ENCODE results near the gene APLP1.
"Not testable (repeated sequence)": the region's sequence is repeated elsewhere in the genome, so short reads cannot be mapped to it uniquely, and the experiment has no call there.

Gene APLP1

DNA sequence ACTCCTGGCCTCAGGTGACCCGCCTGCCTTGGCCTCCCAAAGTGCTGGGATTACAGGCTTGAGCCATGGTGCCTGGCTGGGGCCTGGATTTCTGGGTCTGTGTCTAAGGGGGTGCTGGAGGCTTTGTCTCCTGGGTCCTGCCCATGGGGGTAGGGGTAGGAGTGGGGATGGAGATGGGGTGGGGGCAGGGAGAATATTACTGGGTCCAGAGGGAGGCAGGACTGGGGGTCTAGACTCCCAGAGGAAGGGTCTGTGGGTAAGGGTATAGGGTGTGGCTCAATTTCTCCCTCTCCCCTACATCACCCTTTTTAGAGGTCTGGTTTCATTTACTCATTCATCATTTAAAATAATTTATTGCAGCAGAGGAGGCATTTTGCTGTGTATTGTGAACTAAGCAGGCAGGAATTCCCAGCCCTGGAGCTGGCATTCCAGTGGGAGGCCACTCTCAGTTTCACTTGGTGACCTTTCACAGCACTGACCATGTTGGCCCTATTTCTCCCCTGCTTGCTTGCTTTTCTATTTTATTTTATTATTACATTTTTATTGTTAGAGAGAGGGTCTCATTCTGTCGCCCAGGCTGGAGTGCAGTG, 32.8 kb downstream of the APLP1 start:
- no peak for DNase-seq (ENCODE audit: extremely low spot score, insufficient read length, low read depth)
- FAIRE-seq, result no peak

DNA sequence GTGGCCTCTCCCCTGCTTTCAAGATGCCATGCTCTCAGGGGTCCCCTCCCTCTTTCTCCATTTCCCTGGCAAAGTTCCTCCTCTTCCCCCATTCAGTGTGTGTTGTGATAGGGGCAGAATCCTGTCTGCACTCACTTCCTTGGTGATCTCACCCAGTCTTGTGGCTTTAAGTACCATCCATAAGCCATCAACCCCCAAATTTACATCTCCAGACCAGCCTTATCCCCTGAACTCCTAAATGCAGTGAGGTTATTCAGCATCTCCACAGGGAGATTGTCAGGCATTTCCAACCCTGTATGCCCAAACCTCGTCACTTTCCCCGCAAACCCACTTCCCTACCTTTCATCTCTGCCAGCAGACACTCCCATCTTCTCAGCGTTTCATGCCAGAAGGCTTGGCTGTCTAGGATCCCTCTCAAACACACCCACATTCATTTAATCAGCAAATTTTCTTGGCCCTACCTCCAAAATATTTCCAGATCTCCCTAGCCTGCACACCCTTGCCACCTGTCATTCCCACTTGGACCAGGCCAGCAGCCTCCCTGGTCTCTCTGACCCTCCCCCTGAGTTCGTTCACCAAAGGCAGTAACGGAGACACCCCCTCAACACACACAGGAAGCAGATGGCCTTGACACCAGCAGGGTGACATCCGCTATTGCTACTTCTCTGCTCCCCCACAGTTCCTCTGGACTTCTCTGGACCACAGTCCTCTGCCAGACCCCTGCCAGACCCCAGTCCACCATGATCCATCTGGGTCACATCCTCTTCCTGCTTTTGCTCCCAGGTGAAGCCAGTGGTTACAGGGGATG, 33.7 kb downstream of the APLP1 start, which contains the start of gene HCST:
Gene HCST, plus strand, starts transcription at position 676 of the 808 bp plus-strand sequence. Its CDS starts 65 bp downstream, at position 741.
- DNase-seq (ENCODE audit: extremely low spot score, insufficient read length, low read depth) (no peak), FAIRE-seq (peak; percentile 84)

DNA sequence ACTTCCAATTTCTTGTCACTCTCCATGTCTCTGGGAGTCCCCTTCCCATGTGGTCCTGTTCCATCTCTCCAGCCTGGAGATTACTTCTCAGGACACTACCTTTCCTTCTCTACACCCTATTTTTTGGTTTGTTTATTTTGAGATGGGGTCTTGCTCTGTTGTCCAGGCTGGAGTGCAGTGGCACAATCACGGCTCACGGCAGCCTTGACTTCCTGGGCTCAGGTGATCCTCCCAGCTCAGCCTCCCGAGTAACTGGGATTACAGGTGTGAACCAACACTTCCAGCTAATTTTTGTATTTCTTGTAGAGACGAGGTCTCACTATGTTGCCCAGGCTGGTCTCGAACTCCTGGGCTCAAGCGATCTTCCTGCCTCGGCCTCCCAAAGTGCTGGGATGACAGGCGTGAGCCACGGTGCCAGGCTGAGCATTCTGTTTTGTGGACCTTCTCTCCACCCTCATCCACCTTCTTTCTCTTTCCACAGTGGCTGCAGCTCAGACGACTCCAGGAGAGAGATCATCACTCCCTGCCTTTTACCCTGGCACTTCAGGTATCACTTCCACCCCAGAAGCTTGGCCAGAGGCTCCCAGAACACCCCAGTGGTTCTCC, 34.6 kb downstream of the APLP1 start:
- no peak for FAIRE-seq
- DNase-seq (ENCODE audit: extremely low spot score, insufficient read length, low read depth), result no peak

DNA sequence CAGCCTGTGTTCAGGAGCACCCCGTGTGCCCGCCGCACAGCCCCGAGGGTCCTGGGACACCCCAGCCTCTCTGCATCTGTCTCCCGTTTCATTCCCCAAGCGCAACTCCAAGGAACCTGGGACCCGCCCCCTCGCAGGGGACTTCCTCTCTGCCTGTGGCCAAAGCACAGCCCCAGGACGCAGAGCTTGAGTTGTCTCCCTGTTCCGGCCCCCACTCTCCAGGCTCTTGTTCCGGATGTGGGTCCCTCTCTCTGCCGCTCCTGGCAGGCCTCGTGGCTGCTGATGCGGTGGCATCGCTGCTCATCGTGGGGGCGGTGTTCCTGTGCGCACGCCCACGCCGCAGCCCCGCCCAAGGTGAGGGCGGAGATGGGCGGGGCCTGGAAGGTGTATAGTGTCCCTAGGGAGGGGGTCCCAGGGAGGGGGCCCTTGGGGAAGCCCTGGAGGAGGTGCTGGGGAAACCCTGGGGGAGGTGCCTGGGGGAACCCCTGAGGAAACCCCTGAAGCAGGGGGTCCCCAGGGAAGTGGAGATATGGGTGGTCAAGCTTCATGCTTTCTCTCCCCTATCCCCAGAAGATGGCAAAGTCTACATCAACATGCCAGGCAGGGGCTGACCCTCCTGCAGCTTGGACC, 35.3 kb downstream of the APLP1 start:
- DNase-seq (ENCODE audit: extremely low spot score, insufficient read length, low read depth) (no peak), FAIRE-seq (peak; percentile 99)

DNA sequence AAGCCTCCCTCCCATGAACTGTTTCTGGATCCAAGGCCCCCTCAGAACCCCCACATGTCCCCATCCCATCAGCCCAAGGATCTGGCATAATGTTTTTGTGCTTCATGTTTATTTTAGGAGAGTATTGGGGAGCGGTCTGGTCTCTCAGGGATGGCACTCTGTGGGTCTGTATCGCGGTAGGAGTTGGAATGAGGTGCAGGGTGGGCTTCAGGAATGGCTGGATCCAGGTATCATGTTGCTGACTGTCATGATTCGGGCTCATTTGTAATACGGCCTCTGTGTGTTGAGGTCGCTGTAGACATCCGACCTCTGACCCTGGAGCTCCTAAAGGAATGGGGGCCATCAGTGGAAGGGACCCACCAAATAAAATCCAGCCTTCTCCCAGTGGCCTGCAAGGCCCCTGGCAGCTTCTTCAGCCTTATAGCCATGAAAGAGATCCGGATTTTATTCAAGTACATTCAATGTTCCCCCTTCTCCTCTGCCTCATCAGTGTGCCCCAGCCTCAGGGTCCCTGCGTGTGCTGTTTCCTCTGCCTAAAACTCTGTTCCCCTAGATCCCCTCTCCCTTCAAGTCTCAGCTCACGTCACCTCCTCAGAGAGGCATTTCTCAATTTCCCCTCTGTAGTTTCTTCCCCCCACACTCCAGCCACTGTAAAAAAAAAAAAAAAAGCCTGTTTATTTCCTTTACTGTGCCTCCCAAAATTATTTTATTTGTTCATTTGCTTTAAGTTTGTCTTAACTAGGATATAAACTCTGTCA, 36.1 kb downstream of the APLP1 start:
- no peak for FAIRE-seq
- no peak for DNase-seq (ENCODE audit: extremely low spot score, insufficient read length, low read depth)

DNA sequence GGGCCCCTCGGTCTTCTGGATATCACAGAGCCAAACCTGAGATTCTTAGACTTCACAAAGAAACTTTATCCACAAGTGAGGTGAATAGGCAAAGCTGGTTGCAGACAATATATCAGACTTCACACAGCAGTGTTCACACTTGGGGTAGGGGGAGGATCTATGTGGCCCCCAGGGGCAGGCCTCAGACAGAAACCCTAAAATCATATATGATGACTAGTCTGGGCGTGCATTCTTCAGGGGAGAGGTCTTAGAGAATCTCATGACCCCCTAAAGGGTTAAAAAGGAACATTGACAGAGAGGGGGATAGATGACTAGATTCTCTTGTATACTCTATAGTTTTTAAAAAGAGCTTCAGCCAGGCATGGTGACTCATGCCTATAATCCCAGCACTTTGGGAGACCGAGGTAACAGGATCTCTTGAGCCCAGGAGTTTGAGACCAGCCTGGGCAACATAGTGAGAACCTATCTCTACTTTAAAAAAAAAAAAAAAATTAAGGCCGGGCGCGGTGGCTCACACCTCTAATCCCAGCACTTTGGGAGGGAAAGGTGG, 36.9 kb downstream of the APLP1 start:
- no peak for FAIRE-seq
- no peak for DNase-seq (ENCODE audit: extremely low spot score, insufficient read length, low read depth)

DNA sequence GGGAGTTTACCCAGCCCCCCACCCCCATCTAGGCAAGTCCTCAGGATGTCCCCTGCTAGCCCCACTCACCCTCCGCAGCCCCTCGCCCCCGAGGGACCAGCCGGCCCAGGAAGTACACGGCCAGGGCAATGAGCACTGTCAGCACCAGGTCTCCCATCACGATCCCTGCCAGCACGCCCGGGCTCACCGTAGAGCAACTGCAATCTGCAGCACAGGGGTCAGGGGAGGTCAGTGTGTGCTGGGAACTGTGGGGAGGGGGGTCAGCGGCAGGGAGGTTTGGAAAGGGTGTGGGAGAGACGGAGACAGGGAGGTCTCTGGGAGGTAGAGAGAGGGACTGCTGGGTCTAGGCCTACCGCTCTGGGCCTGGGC, 39.0 kb downstream of the APLP1 start:
- FAIRE-seq, result no peak
- DNase-seq (ENCODE audit: extremely low spot score, insufficient read length, low read depth), result no peak

DNA sequence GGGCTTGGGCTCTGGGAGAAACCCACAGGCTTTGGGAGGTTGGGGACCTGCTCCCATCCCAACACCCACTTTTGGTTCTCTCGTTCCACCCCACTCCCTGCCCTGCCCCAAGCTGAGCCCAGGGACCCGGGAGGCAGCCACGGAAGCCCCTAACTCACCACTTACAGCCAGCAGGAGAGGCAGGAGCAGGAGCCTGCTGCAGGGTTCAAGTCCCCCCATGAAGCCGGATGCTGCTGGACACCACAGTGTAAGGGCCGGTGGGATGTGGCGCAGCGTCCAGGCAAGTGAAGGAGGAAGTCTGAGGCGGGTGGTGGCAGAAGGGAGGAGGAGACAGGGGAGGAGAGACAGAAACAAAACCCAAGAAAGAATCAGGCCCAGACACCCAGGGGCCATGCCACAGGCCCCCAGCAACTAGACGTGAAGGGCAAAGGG, 39.7 kb downstream of the APLP1 start, which contains the start of gene TYROBP:
Gene TYROBP, minus strand, starts transcription at position 286 of the 432 bp plus-strand sequence. Its CDS starts 67 bp downstream, at position 219.
- FAIRE-seq (no peak), DNase-seq (ENCODE audit: extremely low spot score, insufficient read length, low read depth) (no peak)

DNA sequence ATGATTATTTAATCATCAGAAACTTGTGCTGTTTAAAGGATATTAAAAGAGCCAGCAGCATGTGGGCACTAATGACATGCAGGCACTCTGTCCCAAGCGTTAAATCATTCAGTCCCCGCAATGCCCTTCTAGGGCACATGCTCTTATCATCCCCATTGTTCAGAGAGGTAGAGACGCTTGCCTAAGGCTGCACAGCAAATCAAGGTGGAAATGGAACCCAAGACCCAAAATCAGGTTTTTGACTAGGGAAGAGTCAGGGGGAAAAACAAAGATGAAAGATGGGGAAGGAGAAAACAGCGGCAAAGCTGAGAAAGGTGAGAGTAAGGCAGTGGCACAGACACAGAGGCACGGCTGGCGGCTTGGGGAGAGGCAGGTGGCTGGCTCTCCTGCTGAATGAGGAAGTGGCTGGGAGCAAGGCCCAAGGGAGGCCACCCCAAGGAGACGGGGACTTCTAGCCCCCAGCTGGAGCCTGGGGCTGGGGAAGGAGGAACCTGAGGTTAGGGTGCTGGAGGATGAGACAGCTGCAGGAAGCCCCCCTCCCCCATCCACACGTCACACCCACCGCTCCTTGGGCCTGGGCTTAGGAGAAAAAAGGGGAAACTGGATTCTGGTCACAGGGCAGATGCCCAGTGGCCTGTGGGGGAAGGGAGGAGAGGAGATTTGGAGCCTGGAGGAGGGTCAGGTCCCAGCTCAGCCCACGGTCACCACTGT, 40.8 kb downstream of the APLP1 start:
- FAIRE-seq (peak; percentile 81), DNase-seq (ENCODE audit: extremely low spot score, insufficient read length, low read depth) (no peak)

DNA sequence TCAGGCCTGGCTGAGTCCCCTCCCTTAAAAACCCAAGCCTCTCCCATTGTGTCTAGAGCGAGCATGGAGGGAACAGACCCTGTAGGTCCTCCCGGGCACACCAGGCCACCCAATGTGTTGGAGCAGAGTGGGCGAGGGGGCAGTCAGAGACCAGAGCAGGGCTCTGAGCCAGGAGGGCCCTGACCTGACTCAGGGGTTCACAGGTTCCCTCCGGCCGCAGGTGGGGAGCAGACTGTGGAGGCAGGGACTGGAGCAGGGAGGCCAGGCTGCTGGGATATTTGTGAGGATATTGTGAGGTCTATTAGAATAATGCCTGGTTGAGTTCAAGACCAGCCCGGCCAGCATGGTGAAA, 41.3 kb downstream of the APLP1 start:
- FAIRE-seq (no peak), DNase-seq (ENCODE audit: extremely low spot score, insufficient read length, low read depth) (no peak)

DNA sequence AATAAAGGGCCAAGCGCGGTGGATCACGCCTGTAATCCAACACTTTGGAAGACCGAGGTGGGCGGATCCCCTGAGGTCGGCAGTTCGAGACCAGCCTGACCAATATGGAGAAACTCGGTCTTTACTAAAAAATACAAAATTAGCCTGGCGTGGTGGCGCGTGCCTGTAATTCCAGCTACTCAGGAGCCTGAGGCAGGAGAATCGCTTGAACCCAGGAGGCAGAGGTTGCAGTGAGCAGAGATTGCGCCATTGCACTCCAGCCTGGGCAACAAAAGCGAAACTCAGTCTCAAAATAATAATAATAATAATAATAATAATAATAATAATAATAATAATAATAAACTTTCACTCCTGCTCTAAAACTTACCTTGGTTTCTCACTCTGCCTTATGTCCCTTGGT, 42.0 kb downstream of the APLP1 start:
- not testable (repeated sequence) for DNase-seq (ENCODE audit: extremely low spot score, insufficient read length, low read depth); FAIRE-seq

DNA sequence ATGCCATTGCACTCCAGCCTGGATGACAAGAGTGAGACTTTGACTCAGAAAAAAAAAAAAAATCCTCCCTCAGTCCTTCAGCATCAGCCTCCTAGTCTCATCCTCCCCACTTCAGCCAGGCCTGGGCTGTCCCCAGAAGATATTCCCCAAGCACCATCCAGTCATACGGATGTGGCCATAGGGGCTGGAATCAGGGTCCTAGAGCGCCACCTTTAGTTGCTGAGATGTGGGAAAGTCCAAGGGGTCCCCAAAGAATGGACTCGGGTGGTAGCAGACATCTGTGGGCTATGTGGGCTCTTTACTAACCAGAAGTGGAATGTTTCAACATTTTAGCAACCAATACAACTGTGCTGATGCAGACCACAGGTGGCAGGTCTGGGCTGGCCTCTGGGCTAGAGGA, 42.8 kb downstream of the APLP1 start:
- no peak for FAIRE-seq
- DNase-seq (ENCODE audit: extremely low spot score, insufficient read length, low read depth), result no peak

DNA sequence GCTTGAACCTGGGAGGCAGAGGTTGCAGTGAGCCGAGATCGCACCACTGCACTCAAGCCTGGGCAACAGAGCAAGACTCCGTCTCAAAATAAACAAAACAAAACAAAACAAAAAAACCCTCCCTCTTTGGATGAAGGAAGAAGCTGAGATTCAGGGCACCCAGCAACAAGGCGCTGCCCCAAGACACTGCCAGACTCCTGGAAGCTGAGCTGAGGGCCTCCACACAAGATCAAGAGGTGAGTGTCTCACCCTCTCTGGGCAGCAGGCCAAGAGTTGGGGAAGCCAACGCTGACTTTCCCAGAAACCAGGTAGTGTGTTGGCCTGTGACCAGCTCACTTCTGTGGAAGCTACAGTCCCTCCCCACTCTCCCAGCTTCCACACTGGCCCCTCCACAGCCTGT, 43.4 kb downstream of the APLP1 start:
- DNase-seq (ENCODE audit: extremely low spot score, insufficient read length, low read depth) (no peak), FAIRE-seq (no peak)

DNA sequence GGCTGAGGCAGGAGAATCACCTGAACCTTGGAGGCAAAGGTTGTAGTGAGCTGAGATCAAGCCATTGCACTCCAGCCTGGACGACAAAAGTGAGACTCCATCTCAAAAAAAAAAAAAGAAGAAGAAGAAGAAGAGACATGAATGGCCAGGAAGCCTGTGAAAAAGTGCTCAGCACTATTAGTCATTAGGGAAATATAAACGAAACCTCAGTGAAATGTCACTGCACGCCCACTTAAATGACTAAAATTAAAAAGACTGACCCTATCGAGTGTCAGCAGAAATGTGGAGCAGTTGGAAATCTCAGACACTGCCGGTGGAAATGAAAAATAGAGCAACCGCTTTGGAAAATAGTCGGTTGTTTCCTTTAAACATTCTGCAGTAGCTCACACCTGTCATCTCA, 45.2 kb downstream of the APLP1 start:
- no peak for DNase-seq (ENCODE audit: extremely low spot score, insufficient read length, low read depth)
- FAIRE-seq, result peak; percentile 77

DNA sequence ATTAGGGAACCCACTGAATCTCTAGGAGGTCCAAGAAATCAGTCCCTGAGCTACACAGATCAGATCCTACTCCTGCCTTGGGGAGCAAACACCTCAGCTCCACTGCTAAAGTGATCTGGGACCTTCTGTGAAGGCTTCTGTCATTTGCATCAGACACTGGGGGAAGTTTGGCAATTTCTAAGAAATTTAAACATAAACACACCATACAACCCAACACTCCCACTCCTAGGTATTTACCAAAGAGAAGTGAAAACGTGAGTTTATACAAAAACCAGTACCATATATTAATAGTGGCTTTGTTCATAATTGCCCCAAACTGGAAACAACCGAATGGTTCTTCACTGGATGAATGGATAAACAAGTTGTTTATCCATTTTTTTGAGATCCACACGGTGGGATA, 47.1 kb downstream of the APLP1 start:
- no peak for DNase-seq (ENCODE audit: extremely low spot score, insufficient read length, low read depth)
- FAIRE-seq, result peak; percentile 69

DNA sequence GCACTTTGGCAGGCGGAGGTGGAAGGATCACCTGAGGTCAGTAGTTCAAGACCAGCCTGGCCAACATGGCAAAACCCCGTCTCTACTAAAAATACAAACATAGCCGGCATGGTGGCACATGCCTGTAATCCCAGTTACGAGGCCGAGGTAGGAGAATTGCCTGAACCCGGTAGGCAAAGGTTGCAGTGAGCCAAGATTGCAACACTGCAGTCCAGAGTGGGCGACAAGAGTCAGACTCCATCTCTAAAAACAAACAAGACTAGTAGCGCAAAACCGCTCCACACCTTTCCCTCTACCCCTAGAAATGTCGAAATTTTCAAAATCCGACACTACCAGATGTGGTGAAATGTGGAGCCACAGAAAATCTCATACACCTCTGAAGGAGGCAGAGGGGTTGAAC, 50.9 kb downstream of the APLP1 start:
- FAIRE-seq (no peak), DNase-seq (ENCODE audit: extremely low spot score, insufficient read length, low read depth) (no peak)

DNA sequence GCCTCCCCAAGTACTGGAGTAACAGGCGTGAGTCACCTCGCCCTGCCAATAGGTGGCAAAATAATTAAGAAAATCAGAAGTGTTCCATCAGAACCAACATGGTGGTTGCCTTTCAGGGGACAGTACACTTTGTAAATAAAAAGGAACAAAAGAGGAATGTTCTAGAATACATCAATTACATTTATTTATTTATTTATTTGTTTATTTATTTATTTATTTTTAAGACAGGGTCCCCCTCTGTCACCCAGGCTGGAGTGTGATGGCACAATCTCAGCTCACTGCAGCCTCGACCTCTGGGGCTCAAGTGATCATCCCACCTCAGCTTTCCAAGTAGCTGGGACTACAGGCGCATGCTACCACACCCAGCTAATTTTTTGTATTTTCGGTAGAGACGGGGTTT, 52.6 kb downstream of the APLP1 start:
- DNase-seq (ENCODE audit: extremely low spot score, insufficient read length, low read depth) (no peak), FAIRE-seq (no peak)

DNA sequence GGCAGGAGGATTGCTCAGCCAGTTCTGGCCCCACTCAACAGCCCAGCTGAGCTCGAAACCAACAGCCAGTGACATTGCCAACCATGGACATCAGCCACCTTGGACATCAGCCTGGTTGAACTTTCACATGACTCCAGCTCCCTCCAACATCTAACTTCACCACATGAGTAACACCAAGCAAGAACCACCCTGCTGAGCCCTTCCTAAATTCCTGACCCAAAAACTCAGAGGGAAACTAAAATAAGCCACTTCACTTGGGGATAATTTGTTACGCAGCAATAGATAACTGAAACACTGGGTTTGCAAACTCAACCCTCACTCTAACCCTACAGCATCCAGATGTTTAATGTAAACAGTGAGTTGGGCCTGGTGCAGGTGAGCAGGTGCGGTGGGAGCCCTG, 57.1 kb downstream of the APLP1 start:
- FAIRE-seq, result no peak

DNA sequence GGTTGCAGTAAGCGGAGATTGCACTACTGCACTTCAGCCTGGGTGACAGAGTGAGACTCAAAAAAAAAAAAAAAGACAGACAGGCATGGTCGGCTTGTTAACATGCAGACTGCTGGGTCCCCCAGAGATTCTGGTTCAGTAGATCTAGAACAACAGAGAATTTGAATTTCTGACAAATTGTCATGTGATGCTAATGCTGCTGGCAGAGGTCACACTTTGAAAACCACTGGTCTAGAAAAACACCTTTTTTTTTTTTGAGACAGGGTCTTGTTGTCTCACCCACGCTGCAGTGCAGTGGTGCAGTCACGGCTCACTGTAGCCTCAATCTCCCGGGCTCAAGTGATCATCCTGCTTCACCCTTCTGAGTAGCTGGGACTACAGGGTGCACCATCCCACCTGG, 60.1 kb downstream of the APLP1 start:
- DNase-seq (ENCODE audit: extremely low spot score, insufficient read length, low read depth) (no peak), FAIRE-seq (peak; percentile 62)

More for the DNA sequence above, 57.1 kb downstream of the APLP1 start:
- no peak for DNase-seq (ENCODE audit: extremely low spot score, insufficient read length, low read depth)

All from GM18507 (cell line).